ENCODE measurements around the gene KCNC3.

The KCNC3 gene

DNA sequence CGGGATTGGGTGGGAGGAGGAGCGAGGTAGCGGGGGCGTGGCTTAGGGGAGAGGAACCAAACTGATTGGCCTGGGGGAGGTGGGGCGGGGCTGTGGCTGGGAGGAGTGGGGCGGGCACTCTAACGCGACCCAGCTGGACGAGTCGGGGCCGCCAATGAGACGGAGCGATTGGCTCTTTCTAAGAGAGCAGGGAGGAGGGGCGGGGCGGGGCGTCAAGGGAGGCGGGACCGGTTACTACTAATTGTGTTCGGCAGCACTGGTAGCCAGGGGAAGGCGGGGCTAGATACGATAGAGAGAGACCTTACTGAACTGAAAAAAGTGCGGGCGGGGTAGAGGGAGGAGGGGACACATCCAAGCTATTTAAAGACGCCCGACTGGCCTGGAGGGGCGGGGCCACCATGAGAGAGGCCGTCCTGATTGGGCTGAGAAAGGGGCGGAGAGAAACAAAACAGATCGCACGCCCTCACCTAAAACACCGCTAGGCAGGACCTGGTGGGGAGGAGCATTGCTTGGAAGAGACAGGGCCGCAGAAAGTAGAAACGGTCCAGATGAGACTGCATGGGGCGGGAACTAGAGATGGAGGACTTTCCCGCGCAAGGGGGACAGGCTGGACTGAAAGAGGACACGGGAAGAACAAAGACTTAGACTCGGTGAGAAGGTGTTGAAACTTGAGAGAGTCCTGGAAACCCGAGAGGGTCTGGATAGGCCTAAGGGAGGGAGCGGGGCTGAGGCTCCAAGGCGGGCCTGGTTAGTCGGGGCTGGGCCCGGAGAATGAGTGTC lies at the start of gene KCNC3:
TSS of gene KCNC3 (minus strand) at position 232 of the 780 bp plus-strand sequence. CDS start 295 bp downstream, outside the sequence.
- peak; percentile 100 for DNase-seq

GRCh38 chr19:50378863-50379236 lies 49.7 kb upstream of the KCNC3 start:
- DNase-seq: no peak

DNA sequence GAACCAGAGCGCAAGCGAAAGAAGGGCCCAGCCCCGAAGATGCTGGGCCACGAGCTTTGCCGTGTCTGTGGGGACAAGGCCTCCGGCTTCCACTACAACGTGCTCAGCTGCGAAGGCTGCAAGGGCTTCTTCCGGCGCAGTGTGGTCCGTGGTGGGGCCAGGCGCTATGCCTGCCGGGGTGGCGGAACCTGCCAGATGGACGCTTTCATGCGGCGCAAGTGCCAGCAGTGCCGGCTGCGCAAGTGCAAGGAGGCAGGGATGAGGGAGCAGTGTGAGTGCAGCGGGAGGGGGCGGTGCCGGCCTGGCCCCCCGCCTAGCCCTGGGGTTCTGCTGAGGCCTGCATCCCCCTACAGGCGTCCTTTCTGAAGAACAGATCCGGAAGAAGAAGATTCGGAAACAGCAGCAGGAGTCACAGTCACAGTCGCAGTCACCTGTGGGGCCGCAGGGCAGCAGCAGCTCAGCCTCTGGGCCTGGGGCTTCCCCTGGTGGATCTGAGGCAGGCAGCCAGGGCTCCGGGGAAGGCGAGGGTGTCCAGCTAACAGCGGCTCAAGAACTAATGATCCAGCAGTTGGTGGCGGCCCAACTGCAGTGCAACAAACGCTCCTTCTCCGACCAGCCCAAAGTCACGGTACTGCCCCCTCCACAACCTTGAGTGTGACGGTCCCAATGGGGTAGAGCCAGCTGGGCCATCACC lies 49.1 kb upstream of the KCNC3 start:
- DNase-seq: no peak

DNA sequence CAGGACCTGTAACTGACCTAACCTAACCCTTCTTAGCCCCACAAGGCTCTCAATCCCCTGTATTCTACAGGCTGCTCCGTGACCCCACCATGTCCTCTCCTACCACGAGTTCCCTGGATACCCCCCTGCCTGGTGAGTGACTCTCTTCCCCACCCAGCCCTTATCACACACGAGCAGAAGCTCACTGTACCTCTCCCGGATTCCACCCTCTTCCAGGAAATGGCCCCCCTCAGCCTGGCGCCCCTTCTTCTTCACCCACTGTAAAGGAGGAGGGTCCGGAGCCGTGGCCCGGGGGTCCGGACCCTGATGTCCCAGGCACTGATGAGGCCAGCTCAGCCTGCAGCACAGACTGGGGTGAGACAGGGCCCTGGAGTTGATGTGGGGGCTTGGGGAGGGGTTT lies 48.3 kb upstream of the KCNC3 start:
- no peak for DNase-seq

- DNase-seq: peak in 1 of 2 experiments; percentile 22
These were observed 47.9 kb upstream of the KCNC3 start for GRCh38 chr19:50377051-50377461.

DNA sequence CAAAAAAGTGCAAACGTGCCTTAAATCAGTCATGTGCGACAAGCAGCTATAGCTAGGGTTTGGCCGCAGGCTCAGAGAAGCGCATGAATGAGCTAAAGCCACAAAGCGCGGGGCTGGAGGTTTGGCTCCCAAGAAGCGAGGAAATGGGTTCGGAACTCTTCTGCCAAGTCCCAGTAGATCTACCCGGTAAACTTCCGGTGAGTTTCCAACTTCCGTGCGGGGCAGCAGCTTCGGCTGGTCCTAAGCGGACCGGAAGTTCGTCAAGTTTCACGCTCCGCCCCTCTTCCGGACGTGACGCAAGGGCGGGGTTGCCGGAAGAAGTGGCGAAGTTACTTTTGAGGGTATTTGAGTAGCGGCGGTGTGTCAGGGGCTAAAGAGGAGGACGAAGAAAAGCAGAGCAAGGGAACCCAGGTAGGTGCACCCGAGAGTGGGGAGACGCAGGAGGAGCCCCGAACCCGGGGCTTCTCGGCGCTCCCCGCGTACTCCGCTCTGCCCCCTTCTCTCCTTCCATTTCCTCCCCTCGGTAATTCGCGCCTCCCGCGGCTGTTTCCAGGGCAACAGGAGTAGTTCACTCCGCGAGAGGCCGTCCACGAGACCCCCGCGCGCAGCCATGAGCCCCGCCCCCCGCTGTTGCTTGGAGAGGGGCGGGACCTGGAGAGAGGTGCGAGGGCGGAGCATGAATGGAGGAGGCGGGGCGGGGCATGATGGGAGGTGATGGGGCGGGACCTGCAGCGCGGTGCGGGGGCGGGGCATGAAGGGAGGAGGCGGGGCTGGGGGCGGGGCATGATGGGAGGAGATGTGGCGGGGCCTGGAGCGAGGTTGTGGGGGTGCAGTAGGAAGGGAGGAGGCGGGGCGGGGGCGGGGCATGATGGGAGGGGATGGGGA lies 47.2 kb upstream of the KCNC3 start, which contains the start of gene NR1H2:
TSS of gene NR1H2 (plus strand) at position 292 of the 885 bp plus-strand sequence. CDS start 1,149 bp downstream, outside the sequence.
- peak; percentile 82 to 94 for DNase-seq

GRCh38 chr19:50371914-50372475 lies 42.8 kb upstream of the KCNC3 start:
- DNase-seq: no peak

- peak; percentile 77 to 87 for DNase-seq
These were observed 39.7 kb upstream of the KCNC3 start for GRCh38 chr19:50368649-50369570.

- DNase-seq: no peak
These were observed 36.5 kb upstream of the KCNC3 start, which contains the start of gene NAPSA for GRCh38 chr19:50365434-50366306. NAPSA (minus strand) TSS chr19:50365639; CDS start chr19:50365621, 18 bp downstream.

DNA sequence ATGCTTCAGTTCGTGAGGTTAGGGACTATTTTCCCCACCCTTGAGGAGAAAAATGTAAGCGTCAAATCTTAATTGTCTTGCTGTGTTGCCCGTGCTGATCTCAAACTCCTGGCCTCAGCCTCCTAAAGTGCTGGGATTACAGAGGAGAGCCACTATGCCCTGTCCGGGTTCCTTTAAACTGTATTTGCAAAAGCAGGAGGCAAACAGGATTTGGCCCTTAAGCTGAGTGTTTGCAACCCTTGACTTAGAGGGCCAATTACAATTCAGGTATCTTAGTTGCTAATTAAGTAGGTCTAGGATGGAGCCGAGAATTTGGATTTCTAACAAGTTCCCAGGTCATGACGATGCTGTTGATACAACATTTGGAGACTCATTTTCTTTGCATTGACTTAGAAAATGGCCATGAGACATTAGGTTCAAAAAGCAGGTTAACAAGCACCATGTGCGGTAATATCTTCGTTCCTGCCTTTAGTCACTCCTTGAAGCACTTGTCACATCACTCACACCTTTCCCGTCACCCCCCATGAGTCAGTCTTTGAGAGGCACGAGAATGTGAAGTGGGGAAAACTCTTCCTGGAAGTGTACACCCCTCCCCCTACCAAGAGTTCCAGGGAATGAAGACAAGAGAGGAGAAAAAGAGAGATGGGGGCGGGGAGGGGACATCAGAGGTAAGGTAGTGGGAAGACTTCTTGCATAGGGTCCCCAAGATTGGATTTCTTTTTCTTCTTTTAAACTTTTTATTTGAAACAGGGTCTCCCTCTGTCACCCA lies 33.7 kb upstream of the KCNC3 start:
- no peak for DNase-seq

GRCh38 chr19:50362030-50362412 lies 32.8 kb upstream of the KCNC3 start:
- DNase-seq: no peak

DNA sequence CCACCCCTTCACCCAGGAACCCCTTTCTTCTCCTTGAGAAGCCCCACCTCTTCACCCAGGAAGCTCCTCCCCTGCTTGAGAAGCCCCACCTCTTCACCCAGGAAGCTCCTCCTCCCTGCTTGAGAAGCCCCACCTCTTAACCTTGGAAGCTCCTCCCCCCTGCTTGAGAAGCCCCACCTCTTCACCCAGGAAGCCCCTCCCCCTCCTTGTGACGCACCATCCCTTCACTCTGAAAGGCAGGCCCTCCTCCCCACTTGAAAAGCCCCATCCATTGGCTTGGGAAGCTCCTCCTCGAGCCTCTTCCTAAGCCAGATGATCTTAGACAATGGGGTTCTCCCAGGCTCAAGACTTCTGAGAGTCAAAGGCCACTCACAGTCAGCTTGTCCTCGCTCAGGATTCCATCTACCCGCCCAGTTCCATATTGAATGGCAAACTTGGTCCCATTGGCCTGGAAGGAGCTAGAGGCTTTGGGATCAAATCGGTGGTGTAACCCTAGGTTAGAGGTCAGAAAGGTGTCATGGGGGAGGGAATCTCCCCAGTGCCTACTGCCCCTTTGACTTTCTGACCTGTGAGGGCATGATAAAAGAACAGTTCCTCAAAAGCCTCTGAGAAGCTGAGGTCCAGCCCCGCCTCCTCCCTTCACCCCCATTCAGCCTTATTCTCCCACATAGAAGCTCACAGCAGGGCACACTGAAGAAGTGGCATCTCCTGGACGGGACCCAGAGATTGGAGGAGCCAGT lies 32.3 kb upstream of the KCNC3 start:
- no peak for DNase-seq

GRCh38 chr19:50359328-50359818 lies 30.2 kb upstream of the KCNC3 start:
- no peak for DNase-seq

- peak; percentile 37 to 54 for DNase-seq
These were observed 29.5 kb upstream of the KCNC3 start for GRCh38 chr19:50358483-50359327.

GRCh38 chr19:50357178-50358100 lies 28.3 kb upstream of the KCNC3 start:
- peak; percentile 58 to 85 for DNase-seq

- DNase-seq: no peak
These were observed 27.6 kb upstream of the KCNC3 start for GRCh38 chr19:50356691-50357177.
